NCI-H1417 treated with DMSO at 0.1 percent for 48 hours (cell line): ENCODE measurements around the gene IGSF6.
"Not testable (repeated sequence)": the region's sequence is repeated elsewhere in the genome, so short reads cannot be mapped to it uniquely, and the experiment has no call there.

Experiments used
- DNase-seq: peaks from one replicate; lab custom pipeline; 2025; lab: John Stamatoyannopoulos, UW

The IGSF6 gene

GRCh38 chr16:21652453-21652852 lies at the start of gene IGSF6:
IGSF6 (minus strand) TSS chr16:21652608; CDS start chr16:21652598, 10 bp downstream.
- no peak for DNase-seq

- no peak for DNase-seq
These were observed 48.9 kb upstream of the IGSF6 start for GRCh38 chr16:21701271-21701670.

- DNase-seq = no peak
These were observed 46.0 kb upstream of the IGSF6 start for GRCh38 chr16:21698169-21699032.

GRCh38 chr16:21697032-21697431 lies 44.6 kb upstream of the IGSF6 start:
- no peak for DNase-seq

GRCh38 chr16:21694609-21695008 lies 42.2 kb upstream of the IGSF6 start:
- no peak for DNase-seq

GRCh38 chr16:21690967-21691366 lies 38.6 kb upstream of the IGSF6 start:
- DNase-seq = not testable (repeated sequence)

- DNase-seq = no peak
These were observed 36.7 kb upstream of the IGSF6 start for GRCh38 chr16:21689107-21689506.

GRCh38 chr16:21685034-21685455 lies 32.6 kb upstream of the IGSF6 start:
- DNase-seq = no peak

- no peak for DNase-seq
These were observed 31.8 kb upstream of the IGSF6 start for GRCh38 chr16:21684199-21684598.

- no peak for DNase-seq
These were observed 30.8 kb upstream of the IGSF6 start for GRCh38 chr16:21683184-21683583.

GRCh38 chr16:21680714-21681113 lies 28.3 kb upstream of the IGSF6 start:
- DNase-seq = not testable (repeated sequence)

GRCh38 chr16:21674456-21674855 lies 22.0 kb upstream of the IGSF6 start:
- not testable (repeated sequence) for DNase-seq

GRCh38 chr16:21673469-21673868 lies 21.1 kb upstream of the IGSF6 start:
- DNase-seq = no peak

- DNase-seq = no peak
These were observed 15.2 kb upstream of the IGSF6 start for GRCh38 chr16:21667575-21667974.

- no peak for DNase-seq
These were observed 14.4 kb upstream of the IGSF6 start for GRCh38 chr16:21666772-21667171.

- DNase-seq = no peak
These were observed 12.5 kb upstream of the IGSF6 start for GRCh38 chr16:21664801-21665492.

- no peak for DNase-seq
These were observed 11.7 kb upstream of the IGSF6 start, which contains the start of gene OTOA for GRCh38 chr16:21663889-21664647. OTOA (plus strand) TSS chr16:21663968; CDS start chr16:21678515, 14,547 bp downstream.

- no peak for DNase-seq
These were observed 6.7 kb upstream of the IGSF6 start for GRCh38 chr16:21659124-21659523.

GRCh38 chr16:21656795-21657768 lies 4.7 kb upstream of the IGSF6 start:
- DNase-seq = no peak

GRCh38 chr16:21654881-21655280 lies 2.5 kb upstream of the IGSF6 start:
- DNase-seq = no peak

GRCh38 chr16:21654466-21654865 lies 2.1 kb upstream of the IGSF6 start:
- DNase-seq = no peak
